ENCODE measurements around the gene SUB1.

SUB1 gene

DNA sequence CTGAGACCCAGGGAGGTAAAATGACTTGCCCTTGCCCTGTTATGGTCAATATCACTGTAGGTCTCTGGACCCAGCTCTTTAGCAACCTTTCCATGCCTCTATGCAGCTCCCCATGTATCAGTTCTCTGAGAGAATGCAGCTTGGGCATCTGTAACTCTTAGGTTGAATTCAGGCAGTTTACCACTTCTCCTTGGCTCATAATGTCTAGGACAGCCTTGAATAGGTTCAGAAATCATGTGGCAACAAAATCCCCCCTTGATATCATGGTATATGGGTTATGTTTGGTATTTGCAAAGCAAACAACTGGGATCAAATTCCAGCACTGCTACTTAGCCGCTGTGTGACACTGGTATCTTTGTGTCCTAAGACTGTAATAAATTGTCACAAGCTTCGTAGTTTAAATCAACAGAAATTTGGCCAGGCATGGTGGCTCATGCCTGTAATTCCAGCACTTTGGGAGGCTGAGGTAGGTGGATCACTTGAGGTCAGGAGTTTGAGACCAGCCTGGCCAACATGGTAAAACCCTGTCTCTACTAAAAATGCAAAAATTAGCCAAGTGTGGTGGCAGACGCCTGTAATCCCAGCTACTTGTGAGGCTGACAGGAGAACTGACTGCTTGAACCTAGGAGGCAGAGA lies 10.7 kb upstream of the SUB1 start:
- TF ChIP-seq FOXP2 (optimal IDR thresholded peaks at IDR 0.05; ENCODE audit: borderline replicate concordance, extremely low read depth, extremely low read length, insufficient read depth), result no peak
- TF ChIP-seq SIN3A (IDR thresholded peaks at IDR 0.05; ENCODE audit: borderline replicate concordance, insufficient read depth, low read length), result no peak
- TF ChIP-seq, protein P1, sequence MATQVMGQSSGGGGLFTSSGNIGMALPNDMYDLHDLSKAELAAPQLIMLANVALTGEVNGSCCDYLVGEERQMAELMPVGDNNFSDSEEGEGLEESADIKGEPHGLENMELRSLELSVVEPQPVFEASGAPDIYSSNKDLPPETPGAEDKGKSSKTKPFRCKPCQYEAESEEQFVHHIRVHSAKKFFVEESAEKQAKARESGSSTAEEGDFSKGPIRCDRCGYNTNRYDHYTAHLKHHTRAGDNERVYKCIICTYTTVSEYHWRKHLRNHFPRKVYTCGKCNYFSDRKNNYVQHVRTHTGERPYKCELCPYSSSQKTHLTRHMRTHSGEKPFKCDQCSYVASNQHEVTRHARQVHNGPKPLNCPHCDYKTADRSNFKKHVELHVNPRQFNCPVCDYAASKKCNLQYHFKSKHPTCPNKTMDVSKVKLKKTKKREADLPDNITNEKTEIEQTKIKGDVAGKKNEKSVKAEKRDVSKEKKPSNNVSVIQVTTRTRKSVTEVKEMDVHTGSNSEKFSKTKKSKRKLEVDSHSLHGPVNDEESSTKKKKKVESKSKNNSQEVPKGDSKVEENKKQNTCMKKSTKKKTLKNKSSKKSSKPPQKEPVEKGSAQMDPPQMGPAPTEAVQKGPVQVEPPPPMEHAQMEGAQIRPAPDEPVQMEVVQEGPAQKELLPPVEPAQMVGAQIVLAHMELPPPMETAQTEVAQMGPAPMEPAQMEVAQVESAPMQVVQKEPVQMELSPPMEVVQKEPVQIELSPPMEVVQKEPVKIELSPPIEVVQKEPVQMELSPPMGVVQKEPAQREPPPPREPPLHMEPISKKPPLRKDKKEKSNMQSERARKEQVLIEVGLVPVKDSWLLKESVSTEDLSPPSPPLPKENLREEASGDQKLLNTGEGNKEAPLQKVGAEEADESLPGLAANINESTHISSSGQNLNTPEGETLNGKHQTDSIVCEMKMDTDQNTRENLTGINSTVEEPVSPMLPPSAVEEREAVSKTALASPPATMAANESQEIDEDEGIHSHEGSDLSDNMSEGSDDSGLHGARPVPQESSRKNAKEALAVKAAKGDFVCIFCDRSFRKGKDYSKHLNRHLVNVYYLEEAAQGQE (IDR thresholded peaks at IDR 0.05; ENCODE audit: insufficient read depth in 1 of 2, low read depth in 2 of 2, low read length in 2 of 2), result no peak
- TF ChIP-seq TAF1 (IDR thresholded peaks at IDR 0.05; ENCODE audit: borderline replicate concordance, insufficient read depth, low read length), result no peak
- TF ChIP-seq POLR2AphosphoS5 (IDR thresholded peaks at IDR 0.05; ENCODE audit: low read depth, low read length), result no peak

DNA sequence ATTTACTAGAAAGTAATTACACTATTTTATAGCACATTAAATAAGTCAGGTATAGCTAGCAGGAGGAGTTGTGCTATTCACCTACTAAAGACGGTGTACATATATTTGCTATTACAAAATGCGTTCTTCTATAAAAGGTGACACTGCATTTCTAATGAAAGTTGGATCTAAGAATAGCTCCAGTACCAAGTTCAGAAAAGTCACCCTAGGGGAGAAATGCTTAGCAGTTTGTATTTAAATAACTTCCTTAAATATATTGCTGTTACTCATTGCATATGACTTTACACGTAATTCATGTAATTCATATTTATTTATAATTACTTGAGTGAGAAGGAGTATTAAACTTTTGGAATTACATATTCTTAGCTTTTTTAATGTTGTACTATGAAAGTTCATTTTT lies 7.0 kb upstream of the SUB1 start:
- TF ChIP-seq SIN3A (IDR thresholded peaks at IDR 0.05; ENCODE audit: borderline replicate concordance, insufficient read depth, low read length), result no peak
- no peak for TF ChIP-seq TAF1 (IDR thresholded peaks at IDR 0.05; ENCODE audit: borderline replicate concordance, insufficient read depth, low read length)
- TF ChIP-seq POLR2AphosphoS5 (IDR thresholded peaks at IDR 0.05; ENCODE audit: low read depth, low read length), result no peak
- TF ChIP-seq FOXP2 (optimal IDR thresholded peaks at IDR 0.05; ENCODE audit: borderline replicate concordance, extremely low read depth, extremely low read length, insufficient read depth), result no peak
- TF ChIP-seq, protein P1 (IDR thresholded peaks at IDR 0.05; ENCODE audit: insufficient read depth in 1 of 2, low read depth in 2 of 2, low read length in 2 of 2), result no peak

DNA sequence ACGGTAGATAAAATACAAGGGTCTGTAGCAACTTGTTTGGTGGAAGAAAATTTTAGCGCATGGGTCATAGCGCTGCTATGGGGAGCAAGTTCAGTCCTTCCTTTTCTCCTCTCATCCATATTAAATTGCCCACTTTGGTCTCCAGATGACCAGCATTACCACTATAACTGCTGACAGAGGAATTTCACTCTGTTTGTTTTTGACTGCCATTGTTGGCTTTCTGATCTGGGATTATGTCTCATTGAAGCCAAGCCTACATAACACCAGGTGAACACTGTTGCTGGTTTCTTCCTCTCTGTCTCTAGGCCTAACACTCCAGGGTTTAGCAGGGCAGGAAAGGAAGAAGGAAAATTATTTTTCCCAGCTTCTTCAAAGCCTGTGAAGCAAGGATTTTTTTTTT lies 6.6 kb upstream of the SUB1 start:
- no peak for TF ChIP-seq TAF1 (IDR thresholded peaks at IDR 0.05; ENCODE audit: borderline replicate concordance, insufficient read depth, low read length)
- TF ChIP-seq POLR2AphosphoS5 (IDR thresholded peaks at IDR 0.05; ENCODE audit: low read depth, low read length), result no peak

DNA sequence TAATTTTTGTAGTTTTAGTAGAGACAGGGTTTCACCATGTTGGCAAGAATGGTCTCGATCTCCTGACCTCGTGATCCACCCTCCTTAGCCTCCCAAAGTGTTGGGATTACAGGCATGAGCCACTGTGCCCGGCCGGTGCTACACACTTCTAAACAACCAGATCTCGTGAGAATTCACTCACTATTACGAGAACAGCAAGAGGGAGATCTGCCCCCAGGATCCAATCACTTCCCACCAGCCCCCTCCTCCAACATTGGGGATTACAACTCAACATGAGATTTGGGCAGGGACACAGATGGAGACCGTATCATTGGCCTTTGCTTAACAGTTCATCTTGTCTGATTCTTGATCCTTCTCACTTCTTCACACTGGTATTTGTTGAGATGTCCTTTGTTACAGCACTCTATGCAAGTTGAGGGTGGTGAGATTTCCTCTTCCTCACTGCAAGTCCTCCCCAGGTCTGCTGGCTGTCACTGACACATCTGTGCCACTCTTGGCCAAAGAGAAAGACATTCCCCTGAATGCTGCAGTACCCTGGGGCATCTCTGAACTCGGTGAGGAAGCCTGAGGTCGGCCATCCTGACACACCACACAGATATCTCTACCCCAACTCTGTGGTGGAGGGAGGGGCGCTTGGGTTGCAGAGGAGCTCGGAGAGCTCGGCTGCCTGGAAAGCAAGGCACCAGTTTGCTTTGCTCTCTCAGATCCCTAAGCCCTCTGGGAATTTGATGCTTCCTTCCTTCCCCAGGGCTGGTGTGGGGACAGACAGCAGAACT lies 4.2 kb upstream of the SUB1 start:
- TF ChIP-seq FOXP2 (optimal IDR thresholded peaks at IDR 0.05; ENCODE audit: borderline replicate concordance, extremely low read depth, extremely low read length, insufficient read depth), result no peak
- no peak for TF ChIP-seq SIN3A (IDR thresholded peaks at IDR 0.05; ENCODE audit: borderline replicate concordance, insufficient read depth, low read length)
- no peak for TF ChIP-seq POLR2AphosphoS5 (IDR thresholded peaks at IDR 0.05; ENCODE audit: low read depth, low read length)
- TF ChIP-seq, protein P1 (IDR thresholded peaks at IDR 0.05; ENCODE audit: insufficient read depth in 1 of 2, low read depth in 2 of 2, low read length in 2 of 2), result no peak
- no peak for TF ChIP-seq TAF1 (IDR thresholded peaks at IDR 0.05; ENCODE audit: borderline replicate concordance, insufficient read depth, low read length)

DNA sequence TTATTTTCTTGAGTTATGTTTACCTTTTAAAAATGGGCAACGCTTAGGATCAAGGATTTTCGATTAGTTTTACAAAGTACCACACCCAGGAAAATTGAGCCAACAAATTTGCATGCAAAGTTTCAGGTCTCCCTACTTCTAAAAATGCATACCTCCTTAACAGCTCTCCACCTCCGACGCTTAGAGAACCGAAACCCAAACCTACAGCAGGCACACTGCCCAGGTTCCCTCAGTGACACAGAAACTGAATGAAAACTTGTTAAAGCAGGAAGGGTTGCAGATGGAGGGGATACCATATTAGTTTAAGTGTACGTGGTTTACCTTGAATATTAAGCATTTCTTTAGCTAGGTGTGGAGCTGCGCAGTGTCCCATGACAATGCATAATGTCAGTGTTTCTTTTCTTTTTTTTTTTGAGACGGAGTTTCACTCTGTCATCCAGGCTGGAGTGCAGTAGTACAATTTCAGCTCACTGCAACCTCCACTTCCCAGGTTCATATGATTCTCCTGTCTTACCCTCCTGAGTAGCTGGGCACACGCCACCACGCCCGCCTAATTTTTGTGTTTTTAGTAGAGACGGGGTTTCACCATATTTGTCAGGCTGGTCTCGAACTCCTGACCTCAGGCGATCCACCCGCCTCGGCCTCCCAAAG lies 1.6 kb upstream of the SUB1 start:
- TF ChIP-seq SIN3A (IDR thresholded peaks at IDR 0.05; ENCODE audit: borderline replicate concordance, insufficient read depth, low read length), result no peak

DNA sequence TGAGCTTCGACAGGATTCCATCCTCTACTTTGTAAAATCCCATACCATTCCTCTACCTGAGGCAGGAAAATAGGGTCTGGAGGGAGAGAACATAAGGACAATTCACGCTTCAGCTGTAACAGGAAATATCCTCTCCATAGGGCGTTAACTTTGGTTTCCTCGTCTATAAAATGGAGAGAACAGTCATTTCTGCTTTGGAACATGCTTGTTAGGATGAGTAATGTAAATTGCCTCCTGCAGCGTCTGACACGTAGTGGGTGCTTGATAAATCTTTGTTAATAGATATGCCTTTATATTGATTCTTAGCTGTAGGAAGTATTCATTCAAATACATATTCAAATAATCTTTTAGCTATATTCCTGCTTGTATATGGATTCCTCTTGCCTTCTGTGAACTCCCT lies 711 bp upstream of the SUB1 start:
- TF ChIP-seq FOXP2 (optimal IDR thresholded peaks at IDR 0.05; ENCODE audit: borderline replicate concordance, extremely low read depth, extremely low read length, insufficient read depth) (no peak), POLR2AphosphoS5 (IDR thresholded peaks at IDR 0.05; ENCODE audit: low read depth, low read length) (no peak), TAF1 (IDR thresholded peaks at IDR 0.05; ENCODE audit: borderline replicate concordance, insufficient read depth, low read length) (no peak), SIN3A (IDR thresholded peaks at IDR 0.05; ENCODE audit: borderline replicate concordance, insufficient read depth, low read length) (no peak)
- TF ChIP-seq, protein P1 (IDR thresholded peaks at IDR 0.05; ENCODE audit: insufficient read depth in 1 of 2, low read depth in 2 of 2, low read length in 2 of 2), result no peak
